Natural killer cell (primary cell): ENCODE measurements around the gene CENPX. TPM values are rescaled to one million over a fixed set of nuclear protein-coding genes. Genes with fewer than 3 reads are reported as not detected.

ENCODE experiments used
- ATAC-seq, 3 donors: fragments of 150-1000 bp in 2 of 3; fragments of 200-7000 bp in 1 of 3; cut with Tn5 transposase; 1 replicate in 1 of 3; 2 replicates in 2 of 3; pipeline ENCODE4 v1.10.0; 2021; ENCODE audit warnings: mild to moderate bottlenecking in 2 of 3, moderate library complexity in 2 of 3
- DNase-seq, 2 donors: peaks; one replicate each; pipeline versions ENCODE4 v3.0.0 to v3.0.0-alpha.2; 2013 to 2021; ENCODE audit warnings: mixed read lengths in 1 of 2
- H3K27ac ChIP-seq: one replicate; pipeline ENCODE4 v1.5.1; 2013; ENCODE audit warnings: mild to moderate bottlenecking, low read length
- H3K27me3 ChIP-seq: one replicate; pipeline ENCODE4 v1.6.1; 2013; ENCODE audit warnings: low read length; ENCODE audit not compliant: control insufficient read depth, insufficient read depth
- H3K36me3 ChIP-seq: one replicate; pipeline ENCODE4 v1.6.1; 2013; ENCODE audit warnings: low read length; ENCODE audit not compliant: control insufficient read depth, insufficient read depth
- H3K4me1 ChIP-seq: one replicate; pipeline ENCODE4 v1.6.1; 2013; ENCODE audit warnings: low read length; ENCODE audit not compliant: control insufficient read depth, insufficient read depth
- H3K4me3 ChIP-seq: one replicate; pipeline ENCODE4 v1.5.1; 2013; ENCODE audit warnings: low read length
- H3K9me3 ChIP-seq: one replicate; pipeline ENCODE4 v1.6.1; 2013; ENCODE audit warnings: low read length; ENCODE audit not compliant: control insufficient read depth, insufficient read depth
- H3K27ac Mint-ChIP-seq, 2 donors: one replicate each; pipeline ENCODE4 v1.8.0; 2022; ENCODE audit warnings: mild to moderate bottlenecking in 2 of 2, mixed read lengths in 2 of 2, moderate library complexity in 1 of 2
- H3K27me3 Mint-ChIP-seq, 2 donors: one replicate each; pipeline ENCODE4 v1.8.0; 2022; ENCODE audit warnings: low read depth in 2 of 2, mixed read lengths in 2 of 2
- H3K36me3 Mint-ChIP-seq: one replicate; pipeline ENCODE4 v1.8.0; 2022; ENCODE audit warnings: mixed read lengths
- H3K4me1 Mint-ChIP-seq, 2 donors: one replicate each; pipeline ENCODE4 v1.8.0; 2022; ENCODE audit warnings: mixed read lengths in 2 of 2
- H3K4me3 Mint-ChIP-seq: one replicate; pipeline ENCODE4 v1.8.0; 2022; ENCODE audit warnings: mild to moderate bottlenecking, moderate library complexity, mixed read lengths
- H3K9me3 Mint-ChIP-seq, 2 donors: one replicate each; pipeline ENCODE4 v1.8.0; 2022; ENCODE audit warnings: mixed read lengths in 2 of 2
- WGBS: methylation state at CpG from one replicate; pipeline ENCODE4 v1.1.7; 2013; ENCODE audit warnings: missing lambda C conversion rate; ENCODE audit not compliant: insufficient coverage; 5-methylcytosine and 5-hydroxymethylcytosine counted together
- intact Hi-C: fragments of 100-400 bp; cut with micrococcal nuclease; formaldehyde crosslinking; loops from one replicate; pipeline ENCODE4 v1.14.2; 2022
- total RNA-seq, 4 donors: library from RNA; stranded (reverse); fragments of 120-200 nt in 1 of 4; gene quantifications; one replicate each; pipeline versions ENCODE4 v1.2.3 to v1.2.4, GENCODE V29; 2013 to 2022
- TF ChIP-seq, protein P1 (sequence below): fragments of 200-600 bp; IDR thresholded peaks from one replicate; pipeline ENCODE4 v1.8.0; 2022; ENCODE audit warnings: antibody characterized with exemption

The CENPX gene
- total RNA-seq, 3 donors from 2014 or later (not counting 1 experiment from before 2014, with no cell fraction given) = 22.8 to 29.6 (median 27.0) TPM

DNA sequence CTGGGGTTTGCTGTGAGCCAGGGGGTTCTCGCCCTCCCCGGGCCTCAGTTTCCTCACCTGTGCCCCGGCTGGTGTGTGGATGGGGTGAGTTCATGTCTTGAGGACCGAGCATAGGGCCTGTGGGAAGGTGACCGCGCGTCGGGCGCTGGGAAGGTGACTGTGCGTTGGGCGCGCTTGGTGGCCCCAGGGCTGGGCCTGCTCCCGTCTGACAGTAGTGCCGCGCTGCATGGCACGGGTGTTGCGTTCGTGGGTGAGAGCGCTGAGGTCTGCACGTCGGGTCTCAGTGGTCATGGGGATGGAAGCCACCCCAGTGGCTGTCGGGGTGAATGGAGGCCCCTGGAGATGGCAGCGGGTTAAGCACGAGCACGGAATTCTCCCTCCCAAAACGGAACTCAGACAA is 36.1 kb downstream of the CENPX start:
- Histone ChIP-seq H3K4me1 (no peaks in the 10 kb centered on the region), H3K9me3 (no peaks in the 10 kb centered on the region), H3K27ac (no peak overlapping the region), H3K4me3 (no peak overlapping the region), H3K36me3 (peaks cover 25% of the 10 kb centered on the region), H3K27me3 (no peaks in the 10 kb centered on the region)
- TF ChIP-seq, protein P1, sequence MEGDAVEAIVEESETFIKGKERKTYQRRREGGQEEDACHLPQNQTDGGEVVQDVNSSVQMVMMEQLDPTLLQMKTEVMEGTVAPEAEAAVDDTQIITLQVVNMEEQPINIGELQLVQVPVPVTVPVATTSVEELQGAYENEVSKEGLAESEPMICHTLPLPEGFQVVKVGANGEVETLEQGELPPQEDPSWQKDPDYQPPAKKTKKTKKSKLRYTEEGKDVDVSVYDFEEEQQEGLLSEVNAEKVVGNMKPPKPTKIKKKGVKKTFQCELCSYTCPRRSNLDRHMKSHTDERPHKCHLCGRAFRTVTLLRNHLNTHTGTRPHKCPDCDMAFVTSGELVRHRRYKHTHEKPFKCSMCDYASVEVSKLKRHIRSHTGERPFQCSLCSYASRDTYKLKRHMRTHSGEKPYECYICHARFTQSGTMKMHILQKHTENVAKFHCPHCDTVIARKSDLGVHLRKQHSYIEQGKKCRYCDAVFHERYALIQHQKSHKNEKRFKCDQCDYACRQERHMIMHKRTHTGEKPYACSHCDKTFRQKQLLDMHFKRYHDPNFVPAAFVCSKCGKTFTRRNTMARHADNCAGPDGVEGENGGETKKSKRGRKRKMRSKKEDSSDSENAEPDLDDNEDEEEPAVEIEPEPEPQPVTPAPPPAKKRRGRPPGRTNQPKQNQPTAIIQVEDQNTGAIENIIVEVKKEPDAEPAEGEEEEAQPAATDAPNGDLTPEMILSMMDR = no peak
- Mint-ChIP-seq H3K9me3 (no peaks in the 10 kb centered on the region), H3K4me3 (no peak overlapping the region), H3K4me1 (peaks cover 6 to 18% of the 10 kb centered on the region in 2 donors), H3K27me3 (no peaks in the 10 kb centered on the region), H3K27ac (peak overlapping the region in 1 of 2 donors; percentile 53), H3K36me3 (no peaks in the 10 kb centered on the region)
- ATAC-seq (no peak), DNase-seq (no peak)
- 95% methylated on average over 26 of the region's 26 CpGs for WGBS
- intact Hi-C loops = no loop called here

DNA sequence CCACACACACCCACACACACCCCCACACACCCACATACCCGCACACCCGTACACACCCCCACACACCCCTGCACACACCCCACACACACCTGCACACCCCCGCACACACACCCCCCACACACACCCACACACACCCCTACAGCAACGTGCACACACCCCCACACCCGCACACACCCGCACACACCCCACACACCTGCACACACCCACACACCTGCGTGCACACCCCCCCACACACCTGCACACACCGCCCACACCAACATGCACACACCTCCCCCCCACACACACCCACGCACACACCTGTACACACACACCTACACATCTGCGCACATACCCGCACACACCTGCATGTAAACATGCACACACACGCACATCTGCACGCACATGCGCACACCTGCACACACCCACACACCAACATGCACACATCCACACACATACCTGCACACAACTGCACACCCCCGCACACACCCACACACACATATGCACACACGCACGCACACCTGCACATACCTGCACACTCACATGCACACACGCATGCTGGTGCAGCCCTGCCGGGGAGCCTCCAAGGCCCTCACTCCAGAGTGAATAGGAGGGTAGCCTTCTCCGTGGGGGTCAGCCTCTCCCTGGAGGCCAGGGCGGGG is 37.8 kb downstream of the CENPX start:
- intact Hi-C loops = no loop called here
- 93% methylated on average over 20 of the region's 21 CpGs for WGBS
- H3K4me3 ChIP-seq = no peak overlapping the region
- Mint-ChIP-seq H3K27me3 (no peaks in the 10 kb centered on the region), H3K27ac (no peak overlapping the region), H3K4me1 (peaks cover 0 to 23% of the 10 kb centered on the region in 2 donors), H3K4me3 (no peak overlapping the region), H3K9me3 (no peaks in the 10 kb centered on the region), H3K36me3 (no peaks in the 10 kb centered on the region)
- peaks cover 10% of the 10 kb centered on the region for H3K4me1 ChIP-seq
- H3K9me3 ChIP-seq = no peaks in the 10 kb centered on the region
- no peaks in the 10 kb centered on the region for H3K27me3 ChIP-seq
- ATAC-seq (peak in 1 of 3 donors; percentile 41), DNase-seq (no peak)
- H3K27ac ChIP-seq = no peak overlapping the region
- TF ChIP-seq, protein P1 = no peak
- H3K36me3 ChIP-seq = peaks cover 25% of the 10 kb centered on the region

DNA sequence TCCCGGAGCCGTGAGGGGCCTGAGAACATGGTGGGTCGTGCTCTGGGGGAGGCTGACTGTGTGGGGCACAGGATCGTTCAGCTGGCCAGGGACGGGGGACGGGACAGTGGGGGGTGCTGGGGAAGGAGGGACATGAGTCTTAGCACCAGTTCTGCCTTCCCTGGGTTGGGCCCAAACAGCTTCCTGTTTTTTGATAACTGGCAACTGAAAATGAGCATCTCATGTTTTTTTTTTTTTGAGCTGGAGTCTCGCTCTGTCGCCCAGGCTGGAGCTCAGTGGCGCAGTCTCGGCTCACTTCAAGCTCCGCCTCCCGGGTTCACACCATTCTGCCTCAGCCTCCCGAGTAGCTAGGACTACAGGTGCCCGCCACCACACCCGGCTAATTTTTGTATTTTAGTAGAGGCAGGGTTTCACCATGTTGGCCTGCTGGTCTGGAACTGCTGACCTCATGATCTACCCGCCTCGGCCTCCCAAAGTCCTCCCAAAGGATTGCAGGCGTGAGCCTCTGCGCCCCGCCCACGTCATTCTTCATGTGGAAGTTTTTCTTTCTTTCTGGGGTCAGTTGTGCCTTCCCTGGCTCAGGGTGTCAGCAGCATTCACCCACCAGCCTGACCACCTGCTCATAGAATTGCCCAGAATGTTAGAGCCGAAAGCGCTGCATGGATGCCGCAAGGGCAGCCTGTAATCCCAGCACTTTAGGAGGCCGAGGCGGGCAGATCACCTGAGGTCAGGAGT is 38.9 kb downstream of the CENPX start:
- TF ChIP-seq, protein P1 = no peak
- ATAC-seq (no peak), DNase-seq (no peak)
- no peaks in the 10 kb centered on the region for H3K27me3 Mint-ChIP-seq
- Histone ChIP-seq H3K27me3 (no peaks in the 10 kb centered on the region), H3K36me3 (peaks cover 25% of the 10 kb centered on the region), H3K4me1 (peaks cover 11% of the 10 kb centered on the region), H3K4me3 (no peak overlapping the region), H3K9me3 (no peaks in the 10 kb centered on the region), H3K27ac (no peak overlapping the region)
- intact Hi-C loops = no loop called here
- WGBS = 96% methylated on average over 26 of the region's 26 CpGs
- no peaks in the 10 kb centered on the region for H3K36me3 Mint-ChIP-seq
- H3K9me3 Mint-ChIP-seq = no peaks in the 10 kb centered on the region
- no peak overlapping the region for H3K27ac Mint-ChIP-seq
- peaks cover 5 to 31% of the 10 kb centered on the region in 2 donors for H3K4me1 Mint-ChIP-seq
- H3K4me3 Mint-ChIP-seq = no peak overlapping the region
